ENCODE measurements around the gene ABHD18.

GRCh38 chr4:128068918-128069317, 103.7 kb downstream of the ABHD18 start:
- TF ChIP-seq EZH2phosphoT487 (conservative IDR thresholded peaks at IDR 0.05; ENCODE audit: low read length) (no peak), CTCF (IDR thresholded peaks at IDR 0.05; ENCODE audit: insufficient read depth, low read length, poor library complexity, severe bottlenecking) (no peak)

All from SU-DHL-6 (cell line).